ENCODE data around the gene CACNG5.
A peak's percentile ranks its signal among the peaks of the same experiment; 100 is the strongest.

CACNG5 gene

GRCh38 chr17:66849851-66850580 is 15.1 kb downstream of the CACNG5 start:
- ATAC-seq (ENCODE audit: low read depth) (no peak), DNase-seq (ENCODE audit: low spot score) (no peak)
- H3K4me3 ChIP-seq (ENCODE audit: severe bottlenecking) = no peak overlapping the region
- H3K9me3 ChIP-seq (ENCODE audit: severe bottlenecking) = no peaks in the 10 kb centered on the region
- no peak overlapping the region for H3K27ac ChIP-seq (ENCODE audit: poor library complexity, severe bottlenecking)
- H3K36me3 ChIP-seq (ENCODE audit: low read depth) = no peaks in the 10 kb centered on the region
- no peaks in the 10 kb centered on the region for H3K4me1 ChIP-seq (ENCODE audit: insufficient read depth, poor library complexity, severe bottlenecking)
- TF ChIP-seq CTCF (IDR thresholded peaks at IDR 0.05; ENCODE audit: poor library complexity, severe bottlenecking) = no peak
- H3K27me3 ChIP-seq (ENCODE audit: insufficient read depth, poor library complexity, severe bottlenecking) = no peaks in the 10 kb centered on the region

- no peak for ATAC-seq (ENCODE audit: low read depth)
- Histone ChIP-seq H3K27ac (ENCODE audit: poor library complexity, severe bottlenecking) (no peak overlapping the region), H3K9me3 (ENCODE audit: severe bottlenecking) (no peaks in the 10 kb centered on the region), H3K36me3 (ENCODE audit: low read depth) (no peaks in the 10 kb centered on the region), H3K4me3 (ENCODE audit: severe bottlenecking) (no peak overlapping the region), H3K4me1 (ENCODE audit: insufficient read depth, poor library complexity, severe bottlenecking) (no peaks in the 10 kb centered on the region), H3K27me3 (ENCODE audit: insufficient read depth, poor library complexity, severe bottlenecking) (no peaks in the 10 kb centered on the region)
- DNase-seq (ENCODE audit: low spot score) = no peak
- no peak for TF ChIP-seq CTCF (IDR thresholded peaks at IDR 0.05; ENCODE audit: poor library complexity, severe bottlenecking)
Measured at GRCh38 chr17:66850692-66851091, 15.8 kb downstream of the CACNG5 start.

GRCh38 chr17:66855204-66855603 is 20.3 kb downstream of the CACNG5 start:
- no peaks in the 10 kb centered on the region for H3K36me3 ChIP-seq (ENCODE audit: low read depth)
- H3K4me1 ChIP-seq (ENCODE audit: insufficient read depth, poor library complexity, severe bottlenecking) = no peaks in the 10 kb centered on the region
- TF ChIP-seq CTCF (IDR thresholded peaks at IDR 0.05; ENCODE audit: poor library complexity, severe bottlenecking) = peak; percentile 27
- no peak for ATAC-seq (ENCODE audit: low read depth)
- H3K4me3 ChIP-seq (ENCODE audit: severe bottlenecking) = no peak overlapping the region
- no peak overlapping the region for H3K27ac ChIP-seq (ENCODE audit: poor library complexity, severe bottlenecking)
- H3K9me3 ChIP-seq (ENCODE audit: severe bottlenecking) = no peaks in the 10 kb centered on the region
- H3K27me3 ChIP-seq (ENCODE audit: insufficient read depth, poor library complexity, severe bottlenecking) = no peaks in the 10 kb centered on the region
- DNase-seq (ENCODE audit: low spot score) = no peak

DNA sequence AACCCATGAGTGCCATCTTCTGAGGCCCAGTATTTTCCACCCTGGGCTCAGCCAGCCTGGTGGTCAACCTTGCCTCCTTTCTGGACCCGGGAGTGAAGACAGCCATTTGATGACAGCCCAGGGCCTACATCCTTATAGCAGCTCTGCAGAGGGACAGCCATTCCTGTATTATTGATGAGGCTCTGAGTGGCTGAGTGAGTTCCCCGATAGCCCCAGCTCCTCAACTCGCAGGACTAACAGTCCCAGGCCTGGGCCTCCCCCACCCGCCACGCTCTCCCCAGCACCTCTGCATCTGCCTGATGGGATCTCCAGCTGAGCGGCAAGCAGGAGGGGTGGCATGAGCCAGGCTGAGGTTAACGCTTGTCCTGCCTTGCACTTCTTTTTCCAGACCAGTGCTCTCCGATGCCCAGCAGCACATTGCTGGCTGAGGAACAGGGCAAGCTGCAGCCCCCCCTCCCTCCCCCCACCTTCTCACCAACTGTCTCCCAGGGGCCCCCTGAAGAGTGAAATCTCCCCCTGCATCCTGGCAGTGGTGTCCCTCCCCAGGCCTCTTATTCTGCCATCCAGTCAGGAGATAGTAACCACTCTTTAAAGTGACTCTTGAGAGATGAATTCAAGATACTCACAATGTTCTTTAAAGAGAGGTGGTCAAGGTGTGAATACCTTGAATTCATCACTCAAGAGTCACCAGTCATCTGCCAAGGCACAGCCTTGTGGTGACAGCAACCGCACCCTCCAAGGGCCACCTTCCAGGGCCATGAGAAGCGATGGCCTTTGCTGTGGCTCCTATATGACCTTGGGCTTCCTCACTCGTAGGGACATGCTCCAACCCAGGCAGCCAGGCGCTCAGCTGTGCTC is 23.5 kb downstream of the CACNG5 start:
- ATAC-seq (ENCODE audit: low read depth) (no peak), DNase-seq (ENCODE audit: low spot score) (no peak)
- H3K27ac ChIP-seq (ENCODE audit: poor library complexity, severe bottlenecking) = no peak overlapping the region
- H3K36me3 ChIP-seq (ENCODE audit: low read depth) = no peaks in the 10 kb centered on the region
- H3K4me1 ChIP-seq (ENCODE audit: insufficient read depth, poor library complexity, severe bottlenecking) = no peaks in the 10 kb centered on the region
- no peak overlapping the region for H3K4me3 ChIP-seq (ENCODE audit: severe bottlenecking)
- no peaks in the 10 kb centered on the region for H3K27me3 ChIP-seq (ENCODE audit: insufficient read depth, poor library complexity, severe bottlenecking)
- no peaks in the 10 kb centered on the region for H3K9me3 ChIP-seq (ENCODE audit: severe bottlenecking)
- no peak for TF ChIP-seq CTCF (IDR thresholded peaks at IDR 0.05; ENCODE audit: poor library complexity, severe bottlenecking)
